Kidney tubule cell (primary cell): ENCODE data around the gene MPHOSPH8.
A peak's percentile ranks its signal among the peaks of the same experiment; 100 is the strongest.
"Not testable (repeated sequence)": the region's sequence is repeated elsewhere in the genome, so short reads cannot be mapped to it uniquely, and the experiment has no call there.

Source experiments
- DNase-seq: peaks from one replicate; pipeline ENCODE4 v3.0.0-alpha.2; 2018; ENCODE audit warnings: low spot score

MPHOSPH8 gene

DNA sequence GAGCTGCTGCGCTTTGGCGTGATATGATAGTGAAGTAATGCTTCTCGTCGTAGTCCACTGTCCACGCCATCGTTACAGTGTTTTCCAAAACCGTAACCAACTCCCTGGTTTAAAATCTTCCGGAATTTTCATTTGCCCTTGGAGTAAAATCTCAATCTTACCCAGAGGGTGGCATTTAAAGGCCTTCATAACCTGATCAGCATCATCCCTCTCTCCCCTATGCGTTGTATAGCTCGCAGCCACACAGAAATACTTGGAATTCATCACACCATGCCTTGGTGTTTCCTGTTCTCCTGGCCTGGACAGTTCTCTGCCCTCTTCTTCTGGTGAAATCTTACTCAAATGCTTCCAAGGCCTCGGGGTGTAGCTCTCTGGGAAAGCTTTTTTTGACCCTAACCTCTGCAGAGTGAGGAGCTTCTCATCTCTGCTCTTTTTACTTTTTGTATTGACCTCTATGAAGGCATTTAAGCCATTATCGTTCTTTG, 839 bp downstream of the MPHOSPH8 start:
- peak; percentile 49 for DNase-seq

DNA sequence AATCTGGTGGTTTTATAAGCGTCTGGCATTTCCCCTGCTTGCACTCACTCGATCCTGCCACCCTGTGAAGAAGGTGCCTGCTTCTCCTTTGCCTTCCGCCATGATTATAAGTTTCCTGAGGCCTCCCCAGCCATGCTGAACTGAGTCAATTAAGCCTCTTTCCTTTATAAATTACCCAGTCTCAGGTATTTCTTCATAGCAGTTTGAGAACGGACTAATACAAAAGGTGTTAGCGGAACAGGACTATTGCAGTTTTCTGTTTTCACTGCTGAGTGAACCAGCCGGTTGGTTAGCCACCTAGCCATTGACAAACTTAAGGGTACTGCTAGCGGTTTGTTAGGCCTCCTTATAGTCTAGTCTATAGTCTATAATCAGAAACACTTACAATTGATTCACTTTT, 2.5 kb downstream of the MPHOSPH8 start:
- DNase-seq = not testable (repeated sequence)

DNA sequence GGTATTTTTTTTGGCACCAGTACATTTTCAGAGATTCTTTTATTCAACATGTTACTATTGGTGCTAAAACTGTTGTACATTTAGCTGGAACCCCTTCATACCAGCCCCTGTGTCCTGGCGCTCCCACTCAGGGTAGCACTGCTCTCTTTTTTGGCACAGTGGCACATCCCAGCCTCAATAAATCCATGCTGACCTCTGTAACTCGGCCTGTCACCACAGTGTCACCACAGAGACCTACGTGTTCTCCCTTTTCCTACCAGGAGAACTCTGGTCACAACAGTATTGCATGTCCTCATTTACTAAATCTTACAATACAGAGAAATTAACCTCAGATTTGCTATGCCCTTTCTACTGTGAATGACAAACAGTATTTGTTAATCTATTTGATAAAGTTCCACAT, 10.2 kb downstream of the MPHOSPH8 start:
- DNase-seq = no peak

DNA sequence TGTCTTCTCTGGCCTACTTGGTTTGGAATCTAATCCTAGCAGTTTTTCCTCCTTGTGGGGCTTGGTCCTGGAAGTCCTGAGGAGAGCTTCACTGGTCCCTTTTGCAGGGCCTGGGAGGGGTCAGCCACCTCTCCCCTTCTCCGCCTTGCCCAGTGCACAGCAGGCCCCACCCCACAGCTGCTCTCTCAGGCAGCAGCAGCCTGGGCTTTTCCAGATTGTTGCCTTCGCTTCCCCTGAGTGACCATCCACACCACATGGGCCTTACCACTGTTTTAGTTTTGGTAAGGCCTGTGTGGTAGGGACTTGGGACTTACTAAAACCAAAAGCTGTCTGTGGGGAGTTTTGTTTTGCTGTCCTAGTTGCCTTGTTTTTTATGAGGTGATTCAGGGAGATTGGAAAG, 11.5 kb downstream of the MPHOSPH8 start:
- no peak for DNase-seq

DNA sequence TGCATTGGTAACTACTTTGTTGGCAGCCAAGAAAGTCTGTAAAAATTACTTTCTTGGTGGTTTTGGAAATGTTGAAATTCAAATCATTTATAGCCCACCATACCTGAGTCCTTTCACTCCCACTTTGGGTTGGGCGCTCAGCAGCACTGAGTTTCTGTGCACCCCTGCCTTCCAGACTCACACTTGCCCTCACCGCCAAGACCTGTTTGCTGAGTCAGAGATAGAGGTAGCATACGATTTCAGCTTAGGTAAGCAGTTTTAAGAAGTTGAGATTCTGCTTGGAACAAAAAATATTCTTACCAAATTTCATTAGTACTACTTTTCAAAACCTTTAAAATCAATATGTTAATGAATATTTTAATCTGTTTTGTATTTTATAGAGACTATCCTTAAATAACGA, 12.6 kb downstream of the MPHOSPH8 start:
- no peak for DNase-seq

DNA sequence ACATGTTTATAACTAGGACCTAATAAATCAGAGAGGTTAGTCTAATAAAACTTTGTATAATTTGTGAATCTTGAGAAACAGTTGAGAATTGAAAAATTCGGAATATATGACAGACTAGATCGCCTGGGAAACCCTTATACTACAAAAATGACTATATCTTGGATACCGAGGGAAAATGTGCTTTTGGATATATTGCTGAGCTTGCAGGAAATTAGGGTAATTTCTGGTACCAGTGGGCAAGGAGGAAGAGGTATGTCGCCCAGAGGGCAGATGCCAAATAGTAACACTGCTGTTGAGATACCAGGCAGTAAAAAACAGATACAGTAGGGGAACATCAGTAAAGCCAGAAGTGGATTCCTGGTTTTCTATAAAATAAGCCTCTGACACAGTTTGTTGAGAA, 17.3 kb downstream of the MPHOSPH8 start:
- no peak for DNase-seq

DNA sequence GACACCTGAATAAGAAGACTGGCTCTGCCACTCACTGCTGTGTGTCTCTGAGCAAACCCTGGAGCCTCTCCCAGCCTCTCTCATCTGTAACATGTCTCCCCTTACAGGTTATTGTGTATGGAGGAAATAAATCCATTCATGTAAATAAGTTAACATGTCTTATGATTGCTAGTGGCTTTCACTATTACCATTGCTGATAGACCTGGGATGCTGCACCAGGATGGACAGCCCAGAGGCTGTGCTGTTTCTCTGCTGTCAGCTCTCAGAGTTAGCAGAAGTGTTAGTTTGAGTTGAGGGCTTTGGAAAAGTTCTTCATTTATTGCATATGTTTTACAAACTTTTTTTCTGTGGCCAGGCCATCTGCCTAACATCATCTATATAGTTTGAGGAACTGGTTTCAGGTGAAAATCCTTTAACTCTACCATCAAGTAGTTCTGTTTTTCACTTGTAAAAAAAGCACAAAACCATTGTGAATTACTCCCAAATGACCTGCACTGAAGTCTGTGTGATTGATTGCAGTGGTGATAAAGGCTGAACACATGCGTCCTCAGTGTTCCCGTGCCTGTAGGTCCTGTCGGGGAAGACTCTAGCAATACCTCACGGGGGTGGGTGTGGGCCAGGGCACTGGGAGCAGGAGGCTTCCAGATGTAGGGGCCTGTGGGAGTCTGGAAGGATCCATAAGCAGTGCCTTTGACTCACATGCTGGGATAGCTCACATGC, 24.6 kb downstream of the MPHOSPH8 start:
- no peak for DNase-seq

DNA sequence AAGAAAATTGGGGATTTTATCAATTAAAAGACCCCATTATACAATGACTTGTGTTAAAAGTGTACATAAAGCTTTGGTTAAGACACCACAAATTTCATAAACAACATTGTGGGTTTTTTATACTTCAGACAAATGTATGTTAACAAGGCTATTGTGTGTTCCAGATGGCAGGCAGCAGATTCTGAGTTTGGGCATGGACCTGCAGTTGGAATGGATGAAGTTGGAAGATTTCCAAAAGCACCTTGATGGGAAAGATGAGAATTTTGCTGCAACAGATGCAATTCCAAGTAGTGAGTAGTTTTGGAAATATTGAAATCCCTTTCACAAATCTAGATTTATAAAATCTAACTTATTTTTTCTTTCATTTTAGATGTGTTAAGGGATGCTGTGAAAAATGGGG, 25.4 kb downstream of the MPHOSPH8 start:
- DNase-seq = no peak

DNA sequence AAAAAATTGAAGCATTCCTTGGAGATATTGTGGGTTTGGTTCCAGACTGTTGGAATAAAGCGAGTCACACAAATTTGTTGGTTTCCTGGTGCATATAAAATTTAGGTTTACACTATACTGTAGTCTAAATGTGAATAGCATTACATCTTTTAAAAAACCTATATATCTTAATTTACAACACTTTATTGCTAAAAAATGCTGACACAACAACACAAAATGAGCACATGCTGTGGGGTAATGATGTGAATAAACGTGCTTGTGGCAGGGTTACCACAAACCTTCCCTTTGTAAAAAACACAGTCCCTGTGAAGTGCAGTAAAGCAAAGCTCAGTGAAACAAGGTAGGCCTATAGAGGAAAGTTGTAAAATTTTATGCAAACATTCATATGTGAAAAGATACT, 27.7 kb downstream of the MPHOSPH8 start:
- DNase-seq = no peak

DNA sequence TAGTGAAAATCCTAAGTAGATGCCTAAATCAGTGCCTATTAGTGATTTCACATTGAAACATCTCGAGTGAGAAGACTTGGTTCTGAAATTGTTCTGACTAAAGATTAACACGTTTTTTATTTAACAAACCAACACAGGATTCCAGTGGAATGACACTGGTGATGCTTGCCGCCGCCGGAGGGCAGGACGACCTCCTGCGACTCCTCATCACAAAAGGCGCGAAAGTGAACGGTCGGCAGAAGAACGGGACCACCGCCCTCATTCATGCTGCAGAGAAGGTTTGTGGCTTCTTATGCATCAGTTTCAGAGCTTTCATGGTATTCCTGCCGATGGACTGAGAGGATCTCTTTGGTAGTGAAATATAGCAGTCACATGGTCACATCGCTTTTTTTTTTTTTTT, 28.1 kb downstream of the MPHOSPH8 start:
- DNase-seq = no peak

DNA sequence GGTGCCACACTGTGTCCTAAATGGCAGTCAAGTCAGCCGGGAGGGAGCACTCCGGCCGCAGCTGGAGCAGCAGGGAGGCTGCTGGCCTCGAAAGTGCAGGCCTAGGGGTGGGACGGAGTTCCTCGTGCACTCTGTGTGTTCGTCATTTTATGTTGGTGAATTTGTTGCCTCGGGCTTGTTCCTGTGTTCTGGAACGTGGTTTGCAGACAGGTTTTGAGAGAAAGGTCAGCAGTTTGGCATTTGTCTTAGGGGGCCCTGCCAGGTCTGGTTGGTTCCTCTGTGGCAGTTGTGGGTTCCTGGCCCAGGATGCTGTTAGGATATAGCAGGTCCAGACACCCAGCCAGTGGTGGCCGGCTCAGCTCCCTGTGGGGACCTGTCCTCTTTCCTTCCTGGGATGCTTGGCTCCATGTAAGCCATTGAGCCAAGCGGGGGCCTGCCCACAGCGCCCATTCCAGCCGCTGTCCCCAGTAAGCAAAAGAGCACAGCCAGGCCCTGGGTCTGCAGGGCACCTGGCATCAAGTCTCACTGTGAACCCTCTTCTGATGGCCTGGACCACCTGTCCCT, 30.0 kb downstream of the MPHOSPH8 start:
- no peak for DNase-seq

DNA sequence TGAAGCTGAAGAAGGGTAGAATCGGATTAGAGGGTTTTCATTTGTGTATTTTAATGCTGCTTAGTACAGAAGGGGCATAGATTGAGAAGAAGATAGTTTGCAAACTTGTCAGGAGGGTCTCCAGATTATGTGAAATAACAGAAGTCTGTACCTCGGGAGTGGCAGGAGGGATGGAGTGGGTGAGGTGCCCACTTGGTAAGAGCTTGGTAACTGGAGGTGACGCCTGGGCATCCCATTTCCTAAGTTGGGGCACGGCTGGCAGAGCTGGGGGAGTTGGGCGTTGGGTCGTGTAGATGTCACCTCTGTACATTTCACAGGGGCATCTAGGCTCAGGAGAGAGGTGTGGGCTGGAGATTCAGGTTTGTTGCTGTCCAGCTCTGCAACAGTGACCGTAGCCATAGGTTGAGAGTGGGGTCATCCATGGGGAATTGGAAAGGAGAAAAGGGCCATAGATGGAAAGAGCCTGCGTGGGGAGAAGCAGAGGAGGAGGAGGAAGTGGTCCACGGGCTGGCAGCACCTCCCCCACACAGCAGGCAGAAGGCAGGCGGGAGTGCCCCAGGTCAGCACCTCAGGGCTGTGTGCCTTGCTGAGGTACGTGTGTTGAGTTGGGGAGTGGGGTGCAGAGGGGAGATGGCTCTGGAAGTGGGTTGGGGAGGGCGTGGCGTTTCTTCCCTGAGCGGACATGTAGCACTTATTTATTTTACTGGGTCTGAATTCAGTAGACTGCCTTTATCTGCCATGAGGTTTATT, 31.2 kb downstream of the MPHOSPH8 start:
- no peak for DNase-seq

DNA sequence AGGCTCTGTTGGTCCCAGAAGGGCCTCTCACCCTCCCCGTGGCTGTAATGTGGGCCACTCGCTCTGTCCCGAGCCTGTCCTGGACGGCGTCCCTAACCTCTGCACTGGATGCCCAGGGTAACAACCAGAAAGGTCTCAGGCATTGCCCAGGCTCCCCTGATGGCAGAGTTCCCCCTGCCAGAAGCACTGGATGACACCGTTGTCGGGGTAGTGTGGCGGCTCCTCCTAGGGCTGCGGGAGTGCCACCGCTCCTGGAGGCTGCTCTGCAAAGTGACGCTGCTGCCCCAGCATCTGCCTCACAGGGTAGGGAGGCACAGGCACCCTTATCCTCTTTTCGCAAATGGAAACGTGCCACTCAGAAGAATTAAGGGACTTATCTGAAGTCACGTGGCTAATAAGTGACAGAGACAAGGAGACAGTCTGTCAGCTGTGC, 32.0 kb downstream of the MPHOSPH8 start:
- DNase-seq = no peak

DNA sequence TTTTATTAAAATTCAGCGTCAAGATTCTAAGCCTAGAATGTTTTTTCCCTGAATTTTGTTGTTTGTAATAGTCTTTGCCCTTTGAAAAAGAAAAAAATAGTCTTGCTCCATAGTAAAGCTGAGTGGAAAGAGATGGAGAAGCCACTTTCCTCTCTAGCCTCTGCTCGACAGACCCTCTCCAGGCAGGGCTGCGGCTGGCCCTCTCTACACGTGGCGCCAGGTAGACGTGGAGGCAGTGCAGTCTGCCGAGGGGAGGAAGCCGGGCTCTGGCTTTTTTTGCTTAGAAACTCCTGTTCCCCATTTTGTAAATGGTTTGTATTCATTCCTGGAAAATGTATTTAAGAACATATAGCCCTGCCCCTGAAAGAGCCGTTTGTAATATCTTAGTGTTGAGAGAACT, 35.3 kb downstream of the MPHOSPH8 start:
- no peak for DNase-seq

DNA sequence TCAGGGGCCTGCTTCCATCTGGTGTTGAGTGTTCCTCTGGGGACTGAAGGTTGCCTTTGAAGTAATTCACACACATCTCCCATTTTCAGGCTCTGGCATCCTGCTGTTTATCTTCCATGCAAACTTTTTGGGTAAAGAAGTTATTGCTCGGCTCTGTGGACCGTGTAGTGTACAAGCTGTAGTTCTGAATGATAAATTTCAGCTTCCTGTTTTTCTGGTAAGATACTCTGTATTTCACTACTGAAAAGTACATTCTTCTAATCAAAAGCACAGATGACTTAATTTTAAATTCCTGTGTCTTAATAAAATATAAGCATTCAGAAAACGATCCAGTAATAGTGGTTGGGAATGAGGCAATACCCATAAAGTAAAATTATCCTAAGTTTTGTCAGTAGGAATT, 36.7 kb downstream of the MPHOSPH8 start:
- no peak for DNase-seq

DNA sequence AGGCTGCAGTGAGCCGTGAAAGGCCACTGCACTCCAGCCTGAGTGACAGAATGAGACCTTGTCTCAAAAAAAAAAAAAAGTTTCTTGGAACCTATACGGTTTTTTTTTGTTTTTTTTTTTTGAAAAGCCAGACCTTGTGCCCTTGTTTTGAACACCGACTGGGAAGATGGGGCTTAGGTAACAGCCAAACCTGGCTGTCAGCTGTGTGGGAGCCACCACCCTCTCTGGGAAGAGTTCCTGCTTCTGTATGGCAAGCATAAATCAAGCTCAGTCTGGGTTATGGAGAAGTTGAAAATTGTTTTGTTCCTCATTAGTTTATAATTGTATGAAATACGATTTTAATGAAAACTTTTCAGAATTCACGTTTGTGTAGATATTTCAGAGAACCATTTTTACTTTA, 39.5 kb downstream of the MPHOSPH8 start:
- DNase-seq = no peak

DNA sequence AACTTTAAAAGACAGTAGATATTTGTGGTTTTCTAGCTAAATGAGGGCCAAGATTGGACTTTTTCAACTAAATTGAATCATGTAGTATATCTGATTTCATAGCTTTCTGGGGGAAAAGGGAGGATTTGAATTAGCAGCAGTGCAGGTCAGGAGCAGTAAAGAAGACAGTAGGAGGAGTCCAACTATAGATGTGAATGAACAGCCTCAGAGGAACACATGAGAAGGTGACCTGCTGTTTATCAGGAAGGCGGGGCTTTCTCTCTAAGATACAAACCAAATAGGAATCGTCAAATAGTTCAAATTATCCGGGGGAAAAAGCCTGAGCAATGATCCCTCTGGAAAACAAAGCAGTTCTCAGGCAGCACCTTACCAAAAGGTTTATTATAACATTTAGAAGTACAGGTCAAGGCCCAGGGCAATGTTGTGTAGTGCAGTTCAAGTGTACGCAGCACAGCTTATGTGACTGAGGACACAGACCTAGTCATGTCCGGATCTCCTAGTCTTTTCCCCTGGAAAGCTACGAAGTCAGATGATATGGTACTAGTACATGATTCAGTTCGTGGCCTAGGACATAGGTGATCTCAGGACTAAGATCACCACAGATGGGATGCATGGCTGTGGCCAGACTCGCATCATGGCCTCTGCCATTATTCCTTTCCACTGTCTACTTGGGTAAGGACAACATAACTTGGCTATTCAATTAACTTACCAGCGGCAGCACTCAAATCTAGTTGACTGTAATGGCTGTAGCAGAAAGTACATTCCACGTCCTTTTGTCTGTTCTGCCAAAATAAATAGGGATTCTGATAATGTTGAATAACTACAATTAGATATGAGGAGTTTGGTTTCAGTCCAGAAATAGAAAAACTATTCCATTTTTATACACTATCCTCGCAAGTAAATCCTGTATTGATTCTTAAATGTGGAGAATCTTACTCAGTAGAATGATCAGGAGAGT, 40.3 kb downstream of the MPHOSPH8 start:
- DNase-seq = no peak

DNA sequence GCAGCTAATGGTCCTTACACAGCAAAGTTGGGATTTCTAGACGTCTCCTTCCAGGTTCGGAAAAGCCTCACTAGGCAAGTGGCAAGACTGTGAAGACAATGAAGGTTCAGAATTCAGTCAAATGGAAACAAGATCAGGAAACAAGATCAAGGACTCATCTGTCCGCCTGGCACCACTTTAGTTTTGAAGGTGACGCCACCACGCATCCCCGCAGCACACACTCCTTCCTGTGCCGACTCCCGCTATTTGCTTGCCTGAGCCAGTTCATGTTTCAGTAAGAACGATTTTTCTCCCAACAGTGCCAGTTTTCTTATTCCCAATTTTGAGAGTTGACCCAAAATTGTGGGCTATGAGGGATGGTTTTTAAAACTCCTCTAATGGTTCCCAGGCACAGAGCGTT, 41.4 kb downstream of the MPHOSPH8 start:
- DNase-seq = no peak

DNA sequence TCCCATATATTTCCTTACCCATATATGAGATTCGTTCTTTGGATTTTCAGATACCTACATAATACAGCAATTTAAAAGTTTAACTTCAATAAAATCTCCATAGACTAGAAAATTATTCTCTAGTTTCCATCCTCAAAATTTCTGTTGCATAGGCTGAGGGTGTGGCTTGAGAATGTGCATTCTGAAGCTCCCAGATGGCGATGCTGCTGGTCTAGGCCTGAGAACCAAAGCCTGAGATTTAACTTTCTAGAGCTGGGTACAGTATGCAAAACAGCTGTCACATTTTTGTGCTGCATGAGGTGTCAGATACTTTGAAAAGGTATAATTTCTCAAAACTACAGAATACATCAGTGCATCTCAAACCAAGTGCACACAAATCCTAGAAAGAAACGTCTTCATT, 42.7 kb downstream of the MPHOSPH8 start:
- DNase-seq = no peak

DNA sequence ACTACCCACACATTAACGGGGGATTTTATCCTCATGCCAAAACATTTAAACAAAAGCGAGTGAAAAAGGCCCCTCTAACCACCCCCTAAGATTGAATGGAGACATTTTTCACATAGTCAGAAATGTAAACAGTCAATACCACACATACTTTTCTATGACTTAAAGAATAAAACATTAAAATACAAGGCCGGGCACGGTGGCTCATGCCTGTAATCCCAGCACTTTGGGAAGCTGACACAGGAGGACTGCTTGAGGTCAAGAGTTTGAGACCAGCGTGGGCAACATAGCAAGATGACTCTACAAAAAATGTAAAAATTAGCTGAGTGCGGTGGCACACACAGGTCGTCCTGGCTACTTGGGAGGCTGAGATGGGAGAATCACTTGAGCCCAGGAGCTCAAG, 47.3 kb downstream of the MPHOSPH8 start:
- no peak for DNase-seq

DNA sequence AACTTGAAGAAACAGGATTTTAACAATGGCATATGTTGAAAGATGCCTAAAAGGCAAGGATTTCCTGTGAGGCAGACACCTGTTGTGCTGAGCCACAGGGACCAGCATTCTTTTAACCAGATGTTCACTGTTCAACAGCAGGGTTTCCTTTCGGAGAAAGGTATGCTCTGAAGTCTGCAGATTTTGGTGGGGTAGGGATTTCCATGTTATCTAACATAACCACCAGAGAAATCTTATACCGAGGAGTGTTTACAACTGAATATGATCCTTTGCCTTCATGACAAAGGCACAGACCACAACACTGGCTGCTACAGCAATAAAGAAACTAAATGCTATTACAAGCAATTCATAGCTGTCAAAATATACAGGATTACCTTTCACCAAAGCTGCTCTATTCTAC, 48.1 kb downstream of the MPHOSPH8 start:
- no peak for DNase-seq

DNA sequence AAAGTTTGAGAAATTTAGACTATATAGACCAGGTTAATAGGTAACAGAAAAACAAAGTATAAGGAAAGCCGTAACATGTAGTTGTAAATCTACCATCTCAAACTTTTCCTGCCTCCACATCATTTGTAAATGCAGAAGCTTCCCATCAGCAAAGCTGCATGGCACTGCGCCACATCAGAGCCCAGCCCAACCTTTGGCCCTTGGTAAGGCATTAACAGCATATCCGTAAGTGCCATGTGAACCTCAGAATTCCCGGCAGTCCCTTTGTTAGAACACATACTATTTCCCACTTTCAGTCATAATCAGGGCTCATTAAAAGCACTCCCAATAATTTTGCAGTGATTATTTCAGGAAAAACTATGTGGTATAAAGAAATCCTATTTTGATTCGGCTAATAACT, 51.6 kb downstream of the MPHOSPH8 start:
- DNase-seq = peak; percentile 35
